ENCODE measurements around the gene PDPK1.
"Not testable (repeated sequence)": the region's sequence is repeated elsewhere in the genome, so short reads cannot be mapped to it uniquely, and the experiment has no call there.

Gene PDPK1

DNA sequence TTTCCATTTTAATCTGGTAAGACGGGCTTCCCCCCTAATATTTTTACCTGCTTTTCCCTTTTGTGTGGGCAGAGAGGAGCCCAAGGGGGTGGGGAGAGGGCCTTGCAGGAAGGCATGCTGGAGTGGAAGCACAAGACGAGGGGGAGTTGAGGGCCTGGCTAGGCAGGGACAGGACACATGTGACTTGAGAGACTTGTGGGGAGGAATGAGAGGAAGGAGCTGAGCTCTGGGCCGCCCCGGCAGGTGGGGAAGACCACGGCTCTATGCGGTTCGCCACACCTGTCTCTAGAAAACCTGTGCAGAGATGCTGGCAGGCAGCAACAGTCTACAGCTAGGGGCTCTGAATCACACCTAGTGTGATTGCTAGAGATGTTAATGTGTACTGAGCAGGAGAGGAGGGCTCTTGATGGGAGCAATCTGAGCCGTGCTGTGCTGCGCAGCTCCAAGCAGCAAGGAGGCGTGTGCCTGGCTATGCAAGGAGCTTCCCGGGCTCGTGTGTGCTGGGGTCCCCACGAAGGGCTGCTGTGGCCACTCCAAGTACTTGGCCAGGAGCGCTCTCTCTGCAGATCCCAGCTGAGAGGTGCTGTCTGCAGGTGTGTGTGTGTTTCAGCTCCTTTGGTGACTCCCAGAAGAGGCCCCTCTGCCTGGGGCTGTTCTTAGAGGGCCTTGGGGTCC lies 50.2 kb downstream of the PDPK1 start:
- no peak for DNase-seq (ENCODE audit: low spot score)

DNA sequence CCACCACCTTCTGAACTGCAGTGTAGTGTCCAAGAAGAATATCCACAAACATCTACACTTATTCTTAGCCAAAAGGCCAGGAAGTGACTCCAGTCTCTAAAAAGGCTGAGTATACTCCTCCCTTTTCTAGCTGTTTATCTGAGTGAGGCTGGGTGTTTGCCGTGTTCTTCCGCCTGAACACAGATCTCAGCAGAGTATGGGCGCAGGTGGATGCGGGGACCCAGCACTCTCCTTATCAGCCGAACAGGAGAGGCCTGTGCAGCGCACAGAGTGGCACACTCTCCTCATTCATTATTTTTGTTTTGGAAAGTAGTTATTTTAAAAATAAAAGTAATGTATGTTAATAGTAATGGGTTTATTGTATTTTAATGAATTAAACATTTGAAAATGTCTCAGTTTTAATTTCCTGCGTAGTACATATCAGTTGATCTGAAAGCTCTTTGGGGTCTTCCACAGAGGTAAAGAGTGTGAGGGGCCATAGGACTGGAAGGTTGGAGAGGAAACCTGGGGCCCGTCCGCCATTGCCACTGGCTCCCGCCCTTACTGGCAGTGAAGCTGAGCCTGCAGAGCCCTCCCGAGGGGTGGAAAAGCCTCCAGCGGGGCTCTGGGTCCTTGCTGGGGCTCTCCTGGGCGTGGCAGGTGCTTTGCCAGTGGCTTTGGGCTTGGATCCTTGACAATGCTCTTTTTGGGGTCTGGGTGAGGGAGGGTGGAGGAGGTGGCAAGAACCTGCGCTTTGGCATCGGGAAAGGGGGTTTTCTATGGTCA lies 53.8 kb downstream of the PDPK1 start:
- DNase-seq (ENCODE audit: low spot score), result no peak

DNA sequence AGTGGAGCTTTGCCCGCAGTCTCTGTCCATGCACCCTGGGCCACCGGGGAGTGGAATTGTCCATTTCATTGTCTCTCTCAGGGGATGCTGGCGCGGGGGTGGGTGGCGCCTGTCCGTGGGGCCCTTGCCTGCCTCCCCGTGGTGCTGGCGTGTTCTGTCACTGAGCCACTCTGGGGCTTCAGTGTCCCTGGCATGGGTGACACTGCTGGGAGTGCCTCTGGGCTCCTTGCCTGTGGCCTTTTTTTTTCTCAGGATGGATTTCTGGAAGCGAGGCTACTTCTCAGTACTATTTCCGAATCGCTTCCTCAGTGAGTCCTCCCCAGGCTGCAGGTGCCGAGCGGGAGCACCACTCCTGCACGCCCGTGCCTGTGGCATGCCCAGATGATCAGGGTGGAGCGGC lies 55.0 kb downstream of the PDPK1 start:
- no peak for DNase-seq (ENCODE audit: low spot score)

DNA sequence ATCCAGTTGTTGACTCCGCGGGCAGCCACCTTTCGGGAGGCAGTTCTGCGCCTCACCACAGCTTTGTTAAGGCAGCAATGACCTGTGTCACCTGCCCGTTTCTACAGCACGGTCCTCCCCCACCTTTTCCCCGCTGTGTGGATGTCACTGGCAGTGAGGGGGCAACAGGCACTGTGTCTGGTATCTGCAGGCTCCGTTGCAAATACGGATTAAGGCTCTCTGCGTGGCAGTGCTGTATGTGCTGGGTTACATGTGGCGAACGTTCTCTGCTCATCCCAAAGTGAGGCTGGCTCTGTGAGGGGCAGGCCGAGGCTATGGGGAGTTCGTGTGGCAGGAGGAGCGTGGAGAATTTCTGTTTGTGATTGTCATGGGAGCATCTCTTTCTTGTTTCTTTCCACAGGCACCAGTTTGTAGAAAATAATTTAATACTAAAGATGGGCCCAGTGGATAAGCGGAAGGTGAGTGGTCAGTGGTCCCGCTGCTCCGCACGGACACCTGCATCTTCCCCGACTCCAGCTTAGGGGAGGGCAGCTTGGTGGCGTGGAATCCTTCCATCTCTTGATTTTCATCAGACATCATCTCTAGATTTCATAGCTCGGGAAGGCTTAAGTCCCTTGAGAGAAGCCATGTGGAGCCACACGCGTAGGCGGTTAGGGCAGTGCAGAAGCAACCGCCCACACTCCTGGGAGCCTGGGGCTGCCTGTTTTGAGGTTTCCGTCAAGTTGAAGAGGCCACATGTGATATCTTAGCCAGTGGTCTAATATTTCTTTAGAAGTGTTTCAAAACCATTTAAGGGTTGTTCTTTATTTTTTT lies 57.8 kb downstream of the PDPK1 start:
- DNase-seq (ENCODE audit: low spot score), result no peak

DNA sequence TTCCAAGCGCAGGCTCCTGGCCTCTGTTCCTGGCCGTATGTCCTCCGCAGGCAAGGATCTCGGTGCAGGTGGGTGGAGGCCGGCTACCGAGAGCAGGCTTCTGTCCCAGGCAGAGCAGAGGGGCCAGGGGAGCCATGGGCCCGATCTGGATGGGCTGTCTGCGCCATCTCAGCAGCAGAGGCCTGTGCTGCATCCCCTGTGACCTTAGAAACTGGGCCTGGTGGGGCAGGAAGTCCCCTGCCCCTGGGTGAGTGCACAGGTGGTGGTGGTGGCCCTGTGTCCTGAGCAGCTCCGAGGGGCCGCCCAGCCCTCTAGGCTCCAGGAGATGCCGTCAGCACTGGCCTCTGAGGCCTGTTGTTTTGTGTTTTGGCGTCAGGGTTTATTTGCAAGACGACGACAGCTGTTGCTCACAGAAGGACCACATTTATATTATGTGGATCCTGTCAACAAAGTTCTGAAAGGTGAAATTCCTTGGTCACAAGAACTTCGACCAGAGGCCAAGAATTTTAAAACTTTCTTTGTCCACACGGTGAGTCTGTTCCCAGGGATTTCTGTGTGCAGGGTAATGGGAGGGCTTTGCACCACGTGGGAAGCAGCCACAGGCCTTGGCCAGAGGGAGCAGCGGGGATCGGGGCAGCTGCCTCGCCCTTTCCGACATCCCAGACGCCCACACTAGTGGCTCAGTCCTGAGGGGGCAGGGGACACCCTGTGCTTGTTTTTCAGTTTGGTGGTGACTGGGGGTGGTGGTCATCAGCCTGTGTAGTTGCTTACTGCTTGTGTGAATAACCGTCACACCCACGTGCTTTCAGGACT lies 59.1 kb downstream of the PDPK1 start:
- DNase-seq (ENCODE audit: low spot score), result no peak

DNA sequence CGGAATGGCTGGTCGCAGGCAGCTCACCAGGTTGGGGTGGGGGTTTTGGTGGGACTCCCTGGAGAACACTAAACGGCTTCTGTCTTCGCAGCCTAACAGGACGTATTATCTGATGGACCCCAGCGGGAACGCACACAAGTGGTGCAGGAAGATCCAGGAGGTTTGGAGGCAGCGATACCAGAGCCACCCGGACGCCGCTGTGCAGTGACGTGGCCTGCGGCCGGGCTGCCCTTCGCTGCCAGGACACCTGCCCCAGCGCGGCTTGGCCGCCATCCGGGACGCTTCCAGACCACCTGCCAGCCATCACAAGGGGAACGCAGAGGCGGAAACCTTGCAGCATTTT lies 59.7 kb downstream of the PDPK1 start:
- DNase-seq (ENCODE audit: low spot score), result no peak

DNA sequence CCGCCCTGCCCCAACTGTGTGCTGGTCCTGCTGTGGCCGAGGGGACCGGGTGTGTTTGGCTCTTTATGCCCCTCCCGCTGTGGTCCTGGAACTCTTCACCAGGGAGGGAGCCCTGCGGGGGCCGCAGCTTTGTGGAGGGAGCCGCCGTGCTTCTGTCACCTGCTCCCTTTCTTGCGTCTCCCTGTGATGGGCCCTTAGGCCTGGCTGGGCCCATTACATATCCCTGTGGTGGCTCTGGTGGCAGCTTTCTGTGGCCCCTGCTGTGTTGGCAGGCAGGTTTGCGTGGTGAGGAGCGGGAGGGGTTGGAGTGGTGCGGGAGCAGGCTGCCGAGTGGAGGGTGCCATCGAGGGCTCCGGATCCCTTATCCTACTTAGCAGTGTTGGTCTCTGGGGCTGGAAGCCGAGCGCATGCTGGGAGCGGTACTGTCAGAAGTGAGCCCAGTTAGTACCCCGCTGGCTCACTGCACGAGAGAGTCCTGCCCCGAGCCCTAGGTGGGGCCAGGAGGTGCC lies 60.4 kb downstream of the PDPK1 start:
- no peak for DNase-seq (ENCODE audit: low spot score)

DNA sequence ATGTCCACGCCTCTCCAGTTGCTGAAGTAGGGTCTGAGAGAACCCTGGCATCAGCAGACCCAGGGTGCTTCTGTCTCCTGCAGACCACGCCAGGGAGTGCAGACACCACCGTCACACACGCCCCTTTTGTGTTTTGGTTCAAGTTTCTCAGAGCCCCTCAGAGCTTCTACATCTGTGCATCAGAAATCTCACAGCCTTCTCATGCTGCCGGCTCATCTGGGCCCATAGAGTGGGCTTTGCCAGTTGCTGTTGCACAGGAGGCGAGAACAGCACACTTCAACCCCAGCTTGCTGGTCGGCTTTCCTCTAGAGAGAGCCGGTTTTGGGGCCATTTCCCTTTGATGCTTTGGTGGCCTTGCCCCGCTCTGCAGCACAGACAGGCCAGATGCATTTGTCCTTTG lies 60.9 kb downstream of the PDPK1 start:
- DNase-seq (ENCODE audit: low spot score), result no peak

DNA sequence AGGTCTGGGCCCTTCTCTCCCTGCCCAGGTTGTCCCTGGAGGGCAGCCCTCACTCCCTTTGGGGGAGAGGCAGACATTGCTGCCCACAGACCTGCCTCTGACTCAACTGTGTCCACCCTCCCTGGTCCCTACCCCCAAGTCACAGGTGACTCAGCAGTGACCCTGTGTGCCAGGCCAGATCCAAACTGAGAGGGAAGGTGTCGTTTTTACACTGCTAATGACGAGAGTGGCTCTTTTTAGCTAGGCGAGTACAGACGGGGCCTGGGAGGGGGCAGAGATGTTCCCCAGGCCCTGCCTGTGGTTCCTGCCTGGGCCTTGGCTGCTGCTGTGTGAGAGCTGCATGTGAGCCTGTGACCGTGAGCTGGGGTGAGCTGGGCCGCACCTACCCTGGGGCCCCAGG lies 61.3 kb downstream of the PDPK1 start:
- not testable (repeated sequence) for DNase-seq (ENCODE audit: low spot score)

DNA sequence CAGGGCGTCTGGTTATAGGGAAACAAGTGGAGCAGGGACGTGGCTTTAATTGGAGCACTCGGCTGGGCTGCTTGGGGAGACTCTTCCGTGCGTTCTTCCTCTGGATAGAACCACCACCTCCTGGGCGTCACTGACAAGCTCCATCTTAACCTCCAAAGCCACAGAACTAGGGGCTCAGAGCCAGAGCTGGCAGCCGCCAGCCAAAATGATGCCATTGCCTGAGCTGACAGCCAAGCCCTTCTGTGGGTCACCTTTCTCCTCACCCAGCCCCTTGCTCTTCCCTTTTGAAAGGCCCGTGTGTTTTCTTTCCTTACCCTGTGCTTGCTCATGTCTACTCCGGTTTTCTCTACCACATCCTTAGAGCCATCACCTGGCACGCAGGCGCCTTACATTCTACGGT lies 62.0 kb downstream of the PDPK1 start:
- not testable (repeated sequence) for DNase-seq (ENCODE audit: low spot score)

DNA sequence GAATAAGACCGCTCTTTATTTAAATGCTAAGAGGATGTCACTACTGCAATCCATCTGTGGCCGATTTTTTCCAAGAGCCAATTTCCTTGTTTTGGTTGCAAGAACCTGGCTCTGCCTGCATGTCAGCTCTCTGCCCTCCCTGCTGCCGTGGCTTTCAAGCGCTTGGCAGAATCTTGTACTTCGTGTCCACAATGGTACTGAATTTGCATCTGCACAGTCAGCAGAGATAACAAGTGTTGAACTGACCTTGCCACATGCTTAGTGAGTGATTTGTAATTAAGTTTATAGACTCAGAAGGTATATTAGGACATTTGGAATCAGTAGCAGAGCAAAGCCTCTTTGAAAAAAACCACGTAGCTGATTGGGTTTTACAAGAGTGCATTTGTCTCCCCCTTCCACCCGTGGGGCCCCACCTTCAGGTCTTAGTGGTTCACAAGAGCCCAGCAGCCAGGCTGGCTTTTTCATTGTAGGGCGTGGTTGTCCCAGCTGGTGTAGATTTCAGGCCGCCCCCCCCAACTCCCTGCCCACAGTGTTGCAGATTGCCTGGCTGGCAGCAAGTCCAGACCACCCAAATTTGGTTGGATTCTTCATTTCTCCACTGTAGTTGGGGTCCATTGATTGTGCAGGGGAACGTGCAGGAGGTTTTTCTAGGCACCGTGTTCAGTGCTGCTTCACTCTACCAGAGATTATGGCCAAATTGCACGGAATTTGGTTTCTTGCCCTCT lies 63.6 kb downstream of the PDPK1 start:
- DNase-seq (ENCODE audit: low spot score), result not testable (repeated sequence)

DNA sequence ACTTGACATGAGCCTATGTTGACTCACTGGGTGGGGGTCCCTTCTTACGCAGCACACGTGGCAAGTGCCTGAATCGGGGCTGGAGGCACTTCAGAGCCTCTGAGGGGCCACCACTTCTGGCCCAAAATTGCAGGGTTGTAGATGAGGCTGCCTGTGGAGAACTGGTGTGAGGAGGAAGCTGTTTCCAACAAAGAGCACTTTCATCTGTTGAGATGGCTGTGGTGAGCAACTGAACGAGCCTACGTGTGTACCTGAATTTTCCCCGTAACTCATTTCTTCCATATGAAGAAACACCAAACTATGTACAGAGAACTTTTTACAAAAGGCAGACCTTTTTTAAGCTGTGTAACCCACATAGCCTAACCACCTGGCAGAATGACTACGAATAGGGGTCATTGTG lies 64.4 kb downstream of the PDPK1 start:
- DNase-seq (ENCODE audit: low spot score), result not testable (repeated sequence)

DNA sequence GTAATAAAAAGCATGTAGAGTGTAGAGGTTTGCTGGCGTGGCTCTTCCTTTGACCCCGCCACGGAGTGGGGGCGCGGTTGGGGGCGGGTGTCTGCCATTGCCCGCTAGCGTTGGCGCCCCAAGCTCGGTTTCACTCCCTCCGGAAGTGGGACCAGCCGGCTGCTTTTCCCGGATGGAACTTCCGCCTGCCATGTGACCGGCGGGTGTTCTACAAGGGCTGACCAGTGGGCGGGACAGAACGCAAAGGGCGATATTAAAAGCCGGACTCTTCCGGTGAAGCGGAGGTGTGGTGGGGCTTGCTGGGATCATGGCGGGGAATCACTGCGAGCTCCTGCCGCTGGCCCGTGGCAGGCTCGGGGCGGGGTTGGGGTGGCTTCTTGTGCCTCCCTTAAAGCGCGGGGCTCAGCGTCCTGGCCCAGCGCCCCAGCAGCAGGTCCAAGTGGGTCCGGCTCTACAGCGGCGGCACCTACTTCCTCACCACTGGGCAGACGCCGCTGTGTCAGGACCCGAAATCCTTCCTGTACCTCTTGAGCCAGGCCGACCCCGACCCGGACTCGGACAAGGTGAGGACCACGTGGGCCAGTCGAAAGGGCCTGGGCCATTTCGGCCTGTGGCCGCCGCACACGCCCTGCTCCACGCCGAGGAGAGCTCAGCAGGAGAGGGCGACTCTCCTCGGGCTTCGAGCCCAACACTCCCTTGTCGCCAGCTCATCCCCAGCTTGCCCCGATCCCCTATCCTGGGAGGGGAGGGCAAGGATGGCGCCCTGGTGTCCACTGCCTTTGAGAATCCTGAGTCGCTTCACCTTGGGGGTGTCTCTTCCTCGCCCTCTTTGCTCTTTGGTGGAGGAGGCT lies 65.6 kb downstream of the PDPK1 start:
- peak; percentile 95 for DNase-seq (ENCODE audit: low spot score)

DNA sequence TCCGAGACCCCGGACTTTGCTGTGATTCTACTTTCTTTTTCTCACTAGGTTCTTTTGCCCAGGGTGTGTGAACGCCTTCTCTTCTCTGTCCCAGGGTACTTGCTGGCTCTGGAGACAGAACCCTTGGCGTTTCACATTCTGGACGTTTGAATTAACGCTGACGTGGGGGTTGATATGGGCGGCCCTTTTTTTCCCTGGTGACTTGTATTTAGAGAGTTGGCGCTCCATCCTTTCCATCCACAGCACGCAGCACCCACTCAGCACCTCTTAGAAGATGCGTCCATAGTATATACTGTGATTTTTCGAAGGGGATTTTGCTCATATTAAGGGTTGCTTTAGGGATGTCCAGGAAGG lies 66.2 kb downstream of the PDPK1 start:
- DNase-seq (ENCODE audit: low spot score), result not testable (repeated sequence)

DNA sequence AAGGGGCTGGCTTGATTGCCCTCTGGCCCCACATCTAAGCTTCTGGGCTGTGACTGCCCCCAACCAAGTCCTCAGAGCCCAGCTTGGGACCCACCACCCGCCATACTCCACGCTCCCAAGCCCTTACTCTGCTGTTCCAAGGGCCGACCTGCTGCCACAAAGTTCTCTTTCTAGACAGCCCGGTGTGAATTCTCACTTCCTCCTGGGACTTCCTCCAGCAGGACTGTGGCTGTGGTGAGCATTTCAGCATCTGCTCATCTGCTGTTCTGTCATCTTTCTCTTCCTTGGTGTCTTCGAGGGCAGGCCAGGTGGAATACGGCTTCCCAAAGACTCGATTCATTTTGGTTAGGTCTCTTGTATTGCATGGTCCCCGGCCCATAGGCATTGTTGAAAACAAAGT lies 69.0 kb downstream of the PDPK1 start:
- DNase-seq (ENCODE audit: low spot score), result not testable (repeated sequence)

DNA sequence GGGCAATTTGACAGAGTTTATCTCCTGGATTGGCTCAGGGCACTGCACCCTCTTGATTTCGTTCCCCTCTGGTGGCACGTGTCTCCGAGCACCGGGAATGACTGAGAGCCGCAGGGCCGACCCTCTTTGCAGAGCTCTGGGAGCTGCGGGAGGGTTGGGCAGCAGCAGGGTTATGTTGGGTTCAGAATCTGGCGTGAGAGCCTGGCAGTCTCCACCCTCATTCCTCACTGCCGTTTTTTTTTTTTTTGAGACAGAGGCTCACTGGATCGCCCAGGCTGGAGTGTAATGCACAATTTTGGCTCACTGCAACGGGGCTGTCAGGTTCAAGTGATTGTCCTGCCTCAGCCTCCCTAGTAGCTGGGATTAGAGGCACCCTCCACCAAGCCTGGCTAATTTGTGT lies 71.5 kb downstream of the PDPK1 start:
- DNase-seq (ENCODE audit: low spot score), result not testable (repeated sequence)

DNA sequence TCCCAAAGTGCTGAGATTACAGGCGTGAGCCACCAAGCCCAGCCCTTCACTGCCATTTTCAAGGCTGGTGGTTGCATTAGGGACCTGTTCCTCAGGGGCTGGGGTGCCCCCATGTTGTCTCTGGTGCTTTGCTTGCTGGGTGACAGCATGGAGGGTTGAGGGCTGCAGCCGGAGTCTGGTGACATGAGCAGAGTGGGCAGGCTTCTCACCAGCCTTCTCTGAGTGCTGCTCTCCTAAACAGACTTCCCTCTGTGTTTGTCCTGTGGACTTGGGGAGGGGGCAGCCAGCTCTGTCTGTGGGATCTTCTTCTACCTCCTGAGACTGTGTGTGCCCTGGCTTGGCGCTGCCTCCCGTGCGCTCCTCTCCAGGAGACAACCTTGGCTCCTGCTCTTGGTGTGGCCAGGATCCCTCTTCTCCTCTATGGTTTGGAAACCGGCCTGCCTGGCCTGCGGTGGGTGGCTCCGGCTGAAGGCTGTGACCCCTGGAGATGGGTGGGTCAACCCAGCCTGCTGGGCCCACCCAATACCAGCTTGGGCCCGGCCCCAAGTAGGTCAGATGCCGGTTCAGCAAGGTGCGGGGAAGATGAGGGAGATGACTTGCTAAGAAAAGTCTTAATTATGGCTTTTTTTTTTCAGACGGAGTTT lies 72.1 kb downstream of the PDPK1 start:
- no peak for DNase-seq (ENCODE audit: low spot score)

DNA sequence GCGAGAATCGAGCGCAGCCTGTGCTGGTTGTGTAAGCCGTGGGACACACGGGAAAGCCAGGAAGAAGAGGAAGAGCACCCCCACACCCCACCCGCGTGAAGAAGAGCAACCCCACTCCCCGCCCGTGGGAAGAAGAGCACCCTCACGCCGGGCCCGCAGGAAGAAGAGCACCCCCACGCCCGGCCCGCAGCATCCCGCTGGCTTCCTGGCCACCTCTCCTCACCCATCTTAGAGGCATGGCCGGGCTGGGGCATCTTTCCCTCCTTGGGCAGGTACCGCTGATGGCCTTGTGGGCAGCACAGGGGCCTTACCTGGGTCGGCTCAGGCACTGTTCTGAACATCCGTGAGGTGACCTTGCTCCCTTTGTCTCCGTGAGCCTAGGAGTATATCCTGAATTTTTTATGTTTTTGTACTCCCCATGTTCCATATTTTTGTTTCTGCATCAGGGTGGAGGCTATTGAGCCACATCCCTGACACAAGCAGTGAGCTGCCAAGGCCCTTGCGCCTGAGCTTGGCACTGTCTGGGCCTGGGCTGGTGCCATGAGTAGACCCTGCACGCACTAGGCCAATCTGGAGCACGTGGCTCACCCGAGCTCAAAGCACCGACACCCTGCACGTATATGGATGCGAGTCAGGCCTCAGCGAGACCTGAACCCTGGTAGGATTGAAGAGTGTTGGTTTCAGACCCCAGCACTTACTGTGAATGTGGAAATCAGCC lies 73.1 kb downstream of the PDPK1 start:
- DNase-seq (ENCODE audit: low spot score), result no peak

DNA sequence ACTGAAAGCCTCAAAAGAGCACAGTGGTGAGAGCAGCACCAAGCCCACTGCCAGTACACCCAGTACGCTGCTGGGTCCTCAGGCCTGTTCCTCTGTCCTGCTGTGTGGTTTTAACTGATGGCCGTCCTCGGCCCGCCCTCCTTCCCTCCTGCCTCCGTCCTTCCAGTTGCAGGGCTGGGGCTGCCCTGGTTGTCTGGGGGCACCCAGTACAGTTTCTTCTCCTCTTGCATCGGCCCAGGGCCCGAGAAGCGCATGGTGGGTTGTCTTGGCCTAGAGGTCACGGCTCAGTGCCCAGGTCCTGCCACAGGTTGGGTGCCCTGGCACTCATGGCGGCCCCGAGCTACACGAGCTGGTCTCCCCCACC lies 73.7 kb downstream of the PDPK1 start:
- no peak for DNase-seq (ENCODE audit: low spot score)
